ENCODE results near the gene HMGB1.
"Not testable (repeated sequence)": the region's sequence is repeated elsewhere in the genome, so short reads cannot be mapped to it uniquely, and the experiment has no call there.

The HMGB1 gene

GRCh38 chr13:30466358-30466714, 600 bp upstream of the HMGB1 start:
- DNase-seq (ENCODE audit: low read depth): no peak

- DNase-seq (ENCODE audit: low read depth): no peak
Observed at GRCh38 chr13:30465343-30465592, 468 bp downstream of the HMGB1 start.

GRCh38 chr13:30464496-30465342, 1.0 kb downstream of the HMGB1 start:
- peak; percentile 57 for DNase-seq (ENCODE audit: low read depth)

- peak; percentile 48 for DNase-seq (ENCODE audit: low read depth)
Observed at GRCh38 chr13:30463787-30464495, 1.8 kb downstream of the HMGB1 start.

- DNase-seq (ENCODE audit: low read depth): not testable (repeated sequence)
Observed at GRCh38 chr13:30461279-30462066, 4.3 kb downstream of the HMGB1 start.

GRCh38 chr13:30457306-30457891, 8.3 kb downstream of the HMGB1 start:
- no peak for DNase-seq (ENCODE audit: low read depth)

- no peak for DNase-seq (ENCODE audit: low read depth)
Observed at GRCh38 chr13:30456290-30456689, 9.4 kb downstream of the HMGB1 start.

GRCh38 chr13:30454991-30455390, 10.7 kb downstream of the HMGB1 start:
- DNase-seq (ENCODE audit: low read depth): no peak

- DNase-seq (ENCODE audit: low read depth): no peak
Observed at GRCh38 chr13:30453727-30454126, 12.0 kb downstream of the HMGB1 start.

- not testable (repeated sequence) for DNase-seq (ENCODE audit: low read depth)
Observed at GRCh38 chr13:30451476-30451875, 14.3 kb downstream of the HMGB1 start.

- no peak for DNase-seq (ENCODE audit: low read depth)
Observed at GRCh38 chr13:30450066-30450465, 15.7 kb downstream of the HMGB1 start.

GRCh38 chr13:30448441-30448840, 17.3 kb downstream of the HMGB1 start:
- DNase-seq (ENCODE audit: low read depth): no peak

- DNase-seq (ENCODE audit: low read depth): no peak
Observed at GRCh38 chr13:30446126-30446500, 19.6 kb downstream of the HMGB1 start.

- DNase-seq (ENCODE audit: low read depth): no peak
Observed at GRCh38 chr13:30443957-30444404, 21.8 kb downstream of the HMGB1 start.

GRCh38 chr13:30443491-30443890, 22.2 kb downstream of the HMGB1 start:
- not testable (repeated sequence) for DNase-seq (ENCODE audit: low read depth)

GRCh38 chr13:30442926-30443325, 22.8 kb downstream of the HMGB1 start:
- no peak for DNase-seq (ENCODE audit: low read depth)

GRCh38 chr13:30440910-30441703, 24.6 kb downstream of the HMGB1 start:
- DNase-seq (ENCODE audit: low read depth): no peak

GRCh38 chr13:30438286-30438685, 27.4 kb downstream of the HMGB1 start:
- no peak for DNase-seq (ENCODE audit: low read depth)

GRCh38 chr13:30437177-30437576, 28.6 kb downstream of the HMGB1 start:
- no peak for DNase-seq (ENCODE audit: low read depth)

- no peak for DNase-seq (ENCODE audit: low read depth)
Observed at GRCh38 chr13:30435911-30436451, 29.8 kb downstream of the HMGB1 start.

- DNase-seq (ENCODE audit: low read depth): no peak
Observed at GRCh38 chr13:30431269-30431940, 34.3 kb downstream of the HMGB1 start.

Measured in stimulated activated CD8-positive, alpha-beta memory T cell treated with anti-CD3 and anti-CD28 coated beads, Interleukin-7, amount 100 ng/mL, for 24 hours (primary cell).